ENCODE data around the gene PHKB. TPM values are rescaled to one million over a fixed set of nuclear protein-coding genes. Genes with fewer than 3 reads are reported as not detected.
"Not testable (repeated sequence)": the region's sequence is repeated elsewhere in the genome, so short reads cannot be mapped to it uniquely, and the experiment has no call there.

The PHKB gene
- polyA plus RNA-seq, 1 donor, result 73.3 TPM

DNA sequence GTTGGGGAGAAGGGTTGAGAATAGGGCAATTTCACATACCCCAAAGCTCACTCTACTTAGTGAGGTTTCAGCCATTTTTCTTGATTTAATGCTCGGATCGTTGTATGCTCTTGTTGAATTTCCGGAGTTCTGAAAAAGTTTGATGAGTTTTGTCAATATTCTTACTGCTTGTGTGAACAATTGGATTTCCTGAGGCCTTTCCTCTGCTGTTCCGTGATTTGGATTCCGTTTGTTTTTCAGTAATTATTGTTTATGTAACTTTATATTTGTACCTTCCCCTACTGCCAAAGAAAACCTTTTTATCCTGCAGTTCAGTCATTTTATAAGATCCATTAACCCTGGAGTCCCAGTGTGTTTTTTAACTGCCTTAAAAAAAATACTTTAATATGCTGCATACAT, 62.9 kb downstream of the PHKB start:
- DNase-seq, result no peak
- Histone ChIP-seq H3K9me3 (ENCODE audit: control insufficient read depth, low read depth, low read length) (no peaks in the 10 kb centered on the region), H3K4me1 (ENCODE audit: control insufficient read depth, insufficient read depth, low read length) (no peaks in the 10 kb centered on the region), H3K4me3 (ENCODE audit: low read length) (no peak overlapping the region), H3K36me3 (ENCODE audit: control insufficient read depth, insufficient read depth, low read length) (peaks cover 14% of the 10 kb centered on the region), H3K27ac (ENCODE audit: low read length) (no peak overlapping the region), H3K27me3 (ENCODE audit: control insufficient read depth, insufficient read depth, low read length) (no peaks in the 10 kb centered on the region)
- WGBS (ENCODE audit: insufficient coverage, low lambda C conversion rate), result 76% methylated on average over 2 of the region's 5 CpGs

DNA sequence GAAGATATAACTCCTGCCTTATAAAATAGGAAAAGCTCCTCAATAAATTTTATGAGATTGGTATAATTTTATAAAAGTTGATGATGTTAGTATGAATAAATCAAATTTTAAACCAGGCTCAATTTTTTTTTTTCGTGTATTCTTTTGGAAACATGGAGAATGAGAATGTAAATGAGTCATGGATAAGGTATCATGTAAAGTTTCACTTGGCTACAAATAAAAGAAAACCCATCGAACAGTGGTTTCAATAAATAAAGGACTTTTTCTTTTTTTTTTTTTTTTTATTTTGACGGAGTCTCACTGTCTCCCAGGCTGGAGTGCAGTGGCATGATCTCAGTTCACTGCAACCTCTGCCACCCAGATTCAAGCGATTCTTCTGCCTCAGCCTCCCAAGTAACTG, 67.3 kb downstream of the PHKB start:
- Histone ChIP-seq H3K4me1 (ENCODE audit: control insufficient read depth, insufficient read depth, low read length) (no peaks in the 10 kb centered on the region), H3K27me3 (ENCODE audit: control insufficient read depth, insufficient read depth, low read length) (no peaks in the 10 kb centered on the region), H3K27ac (ENCODE audit: low read length) (no peak overlapping the region), H3K4me3 (ENCODE audit: low read length) (no peak overlapping the region), H3K9me3 (ENCODE audit: control insufficient read depth, low read depth, low read length) (peaks cover 5% of the 10 kb centered on the region), H3K36me3 (ENCODE audit: control insufficient read depth, insufficient read depth, low read length) (peaks cover 14% of the 10 kb centered on the region)
- WGBS (ENCODE audit: insufficient coverage, low lambda C conversion rate), result 100% methylated on average over 2 of the region's 4 CpGs
- no peak for DNase-seq

GRCh38 chr16:47533744-47534292, 72.7 kb downstream of the PHKB start:
- Histone ChIP-seq H3K27ac (ENCODE audit: low read length) (no peak overlapping the region), H3K4me3 (ENCODE audit: low read length) (no peak overlapping the region), H3K36me3 (ENCODE audit: control insufficient read depth, insufficient read depth, low read length) (peaks cover 15% of the 10 kb centered on the region), H3K27me3 (ENCODE audit: control insufficient read depth, insufficient read depth, low read length) (no peaks in the 10 kb centered on the region), H3K9me3 (ENCODE audit: control insufficient read depth, low read depth, low read length) (peaks cover 8% of the 10 kb centered on the region), H3K4me1 (ENCODE audit: control insufficient read depth, insufficient read depth, low read length) (no peaks in the 10 kb centered on the region)
- no peak for DNase-seq
- WGBS (ENCODE audit: insufficient coverage, low lambda C conversion rate), result no CpG with 5 or more reads among the region's 8 CpGs

- Histone ChIP-seq H3K27ac (ENCODE audit: low read length) (no peak overlapping the region), H3K9me3 (ENCODE audit: control insufficient read depth, low read depth, low read length) (peaks cover 5% of the 10 kb centered on the region), H3K4me1 (ENCODE audit: control insufficient read depth, insufficient read depth, low read length) (no peaks in the 10 kb centered on the region), H3K36me3 (ENCODE audit: control insufficient read depth, insufficient read depth, low read length) (peaks cover 8% of the 10 kb centered on the region), H3K4me3 (ENCODE audit: low read length) (no peak overlapping the region), H3K27me3 (ENCODE audit: control insufficient read depth, insufficient read depth, low read length) (no peaks in the 10 kb centered on the region)
- WGBS (ENCODE audit: insufficient coverage, low lambda C conversion rate), result no CpG with 5 or more reads among the region's 1 CpG
- DNase-seq, result no peak
Observed at GRCh38 chr16:47538472-47538871, 77.3 kb downstream of the PHKB start.

GRCh38 chr16:47539707-47540670, 78.9 kb downstream of the PHKB start:
- 93% methylated on average over 6 of the region's 13 CpGs for WGBS (ENCODE audit: insufficient coverage, low lambda C conversion rate)
- H3K27ac ChIP-seq (ENCODE audit: low read length); H3K4me3 ChIP-seq (ENCODE audit: low read length); H3K27me3 ChIP-seq (ENCODE audit: control insufficient read depth, insufficient read depth, low read length); H3K4me1 ChIP-seq (ENCODE audit: control insufficient read depth, insufficient read depth, low read length); H3K36me3 ChIP-seq (ENCODE audit: control insufficient read depth, insufficient read depth, low read length); H3K9me3 ChIP-seq (ENCODE audit: control insufficient read depth, low read depth, low read length); DNase-seq: not testable (repeated sequence)

- WGBS (ENCODE audit: insufficient coverage, low lambda C conversion rate), result no CpG with 5 or more reads among the region's 3 CpGs
- H3K4me1 ChIP-seq (ENCODE audit: control insufficient read depth, insufficient read depth, low read length); H3K36me3 ChIP-seq (ENCODE audit: control insufficient read depth, insufficient read depth, low read length); H3K27ac ChIP-seq (ENCODE audit: low read length); H3K27me3 ChIP-seq (ENCODE audit: control insufficient read depth, insufficient read depth, low read length); DNase-seq; H3K4me3 ChIP-seq (ENCODE audit: low read length); H3K9me3 ChIP-seq (ENCODE audit: control insufficient read depth, low read depth, low read length): not testable (repeated sequence)
Observed at GRCh38 chr16:47541135-47541534, 80.0 kb downstream of the PHKB start.

DNA sequence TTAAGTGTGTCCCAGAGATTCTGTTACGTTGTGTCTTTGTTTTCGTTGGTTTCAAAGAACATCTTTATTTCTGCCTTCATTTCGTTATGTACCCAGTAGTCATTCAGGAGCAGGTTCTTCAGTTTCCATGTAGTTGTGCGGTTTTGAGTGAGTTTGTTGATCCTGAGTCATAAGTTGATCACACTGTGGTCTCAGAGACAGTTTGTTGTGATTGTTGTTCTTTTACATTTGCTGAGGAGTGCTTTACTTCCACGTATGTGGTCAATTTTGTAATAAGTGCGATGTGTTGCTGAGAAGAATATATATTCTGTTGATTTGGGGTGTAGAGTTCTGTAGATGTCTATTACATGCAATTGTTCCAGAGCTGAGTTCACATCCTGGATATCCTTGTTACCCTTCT, 83.1 kb downstream of the PHKB start:
- whole genome bisulfite sequencing (ENCODE audit: insufficient coverage, low lambda C conversion rate), result 100% methylated on average over 2 of the region's 6 CpGs
- DNase-seq; H3K27ac ChIP-seq (ENCODE audit: low read length): not testable (repeated sequence)

GRCh38 chr16:47551185-47551584, 90.1 kb downstream of the PHKB start:
- not testable (repeated sequence) for H3K27me3 ChIP-seq (ENCODE audit: control insufficient read depth, insufficient read depth, low read length); H3K4me1 ChIP-seq (ENCODE audit: control insufficient read depth, insufficient read depth, low read length); H3K9me3 ChIP-seq (ENCODE audit: control insufficient read depth, low read depth, low read length); H3K4me3 ChIP-seq (ENCODE audit: low read length); DNase-seq; H3K27ac ChIP-seq (ENCODE audit: low read length)
- peaks cover 25% of the 10 kb centered on the region for H3K36me3 ChIP-seq (ENCODE audit: control insufficient read depth, insufficient read depth, low read length)
- WGBS (ENCODE audit: insufficient coverage, low lambda C conversion rate), result 100% methylated on average over 2 of the region's 3 CpGs

More for the DNA sequence above, 83.1 kb downstream of the PHKB start:
- H3K9me3 ChIP-seq (ENCODE audit: control insufficient read depth, low read depth, low read length), result peaks cover 14% of the 10 kb centered on the region
- H3K36me3 ChIP-seq (ENCODE audit: control insufficient read depth, insufficient read depth, low read length), result peaks cover 16% of the 10 kb centered on the region
- not testable (repeated sequence) for H3K27me3 ChIP-seq (ENCODE audit: control insufficient read depth, insufficient read depth, low read length); H3K4me3 ChIP-seq (ENCODE audit: low read length); H3K4me1 ChIP-seq (ENCODE audit: control insufficient read depth, insufficient read depth, low read length)

DNA sequence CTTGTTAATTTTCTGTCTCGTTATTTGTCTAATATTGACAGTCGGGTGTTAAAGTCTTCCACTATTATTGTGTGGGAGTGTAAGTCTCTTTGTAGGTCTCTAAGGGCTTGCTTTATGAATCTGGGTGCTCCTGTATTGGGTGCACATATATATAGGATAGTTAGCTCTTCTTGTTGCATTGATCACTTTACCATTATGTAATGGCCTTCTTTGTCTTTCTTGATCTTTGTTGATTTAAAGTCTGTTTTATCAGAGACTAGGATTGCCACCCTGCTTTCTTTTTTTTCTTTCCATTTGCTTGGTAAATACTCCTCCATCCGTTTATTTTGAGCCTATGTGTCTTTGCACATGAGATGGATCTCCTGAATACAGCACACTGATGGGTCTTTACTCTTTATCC, 90.6 kb downstream of the PHKB start:
- H3K36me3 ChIP-seq (ENCODE audit: control insufficient read depth, insufficient read depth, low read length), result peaks cover 21% of the 10 kb centered on the region
- no CpG with 5 or more reads among the region's 3 CpGs for WGBS (ENCODE audit: insufficient coverage, low lambda C conversion rate)
- not testable (repeated sequence) for DNase-seq; H3K4me3 ChIP-seq (ENCODE audit: low read length); H3K27ac ChIP-seq (ENCODE audit: low read length); H3K4me1 ChIP-seq (ENCODE audit: control insufficient read depth, insufficient read depth, low read length); H3K27me3 ChIP-seq (ENCODE audit: control insufficient read depth, insufficient read depth, low read length); H3K9me3 ChIP-seq (ENCODE audit: control insufficient read depth, low read depth, low read length)

DNA sequence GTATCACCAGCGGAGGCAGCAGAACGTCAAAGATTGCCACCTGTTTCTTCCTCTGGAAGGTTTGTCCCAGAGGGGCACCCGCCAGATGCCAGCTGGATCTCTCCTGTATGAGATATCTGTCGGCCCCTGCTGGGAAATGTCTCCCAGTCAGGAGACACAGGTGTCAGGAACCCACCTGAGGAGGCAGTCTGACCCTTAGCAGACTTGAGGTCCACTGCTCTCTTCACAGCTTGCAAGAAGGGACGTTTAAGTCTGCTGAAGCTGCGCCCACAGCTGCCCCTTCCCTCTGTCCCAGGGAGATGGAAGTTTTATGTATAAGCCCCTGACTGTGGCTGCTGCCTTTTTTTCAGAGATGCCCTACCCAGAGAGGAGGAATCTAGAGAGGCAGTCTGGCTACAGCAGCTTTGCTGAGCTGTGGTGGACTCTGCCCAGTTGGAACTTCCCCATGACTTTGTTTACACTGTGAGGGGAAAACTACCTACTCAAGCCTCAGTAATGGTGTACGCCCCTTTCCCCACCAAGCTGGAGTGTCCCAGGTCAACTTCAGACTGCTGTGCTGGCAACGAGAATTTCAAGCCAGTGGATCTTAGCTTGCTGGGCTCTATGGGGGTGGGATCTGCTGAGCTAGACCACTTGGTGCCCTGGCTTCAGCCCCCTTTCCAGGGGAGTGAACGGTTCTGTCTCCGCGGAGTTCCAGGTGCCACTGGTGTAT, 92.9 kb downstream of the PHKB start:
- no peaks in the 10 kb centered on the region for H3K4me1 ChIP-seq (ENCODE audit: control insufficient read depth, insufficient read depth, low read length)

More for the DNA sequence above, 92.9 kb downstream of the PHKB start:
- H3K27ac ChIP-seq (ENCODE audit: low read length), result no peak overlapping the region
- no peaks in the 10 kb centered on the region for H3K9me3 ChIP-seq (ENCODE audit: control insufficient read depth, low read depth, low read length)
- DNase-seq, result no peak
- WGBS (ENCODE audit: insufficient coverage, low lambda C conversion rate), result no CpG with 5 or more reads among the region's 11 CpGs
- H3K4me3 ChIP-seq (ENCODE audit: low read length), result no peak overlapping the region
- no peaks in the 10 kb centered on the region for H3K27me3 ChIP-seq (ENCODE audit: control insufficient read depth, insufficient read depth, low read length)
- H3K36me3 ChIP-seq (ENCODE audit: control insufficient read depth, insufficient read depth, low read length), result peaks cover 10% of the 10 kb centered on the region

All from large intestine (tissue), 3 donors.